ENCODE results near the gene STON1.
"Not testable (repeated sequence)": the region's sequence is repeated elsewhere in the genome, so short reads cannot be mapped to it uniquely, and the experiment has no call there.

The STON1 gene

GRCh38 chr2:48613211-48613610 is 83.3 kb downstream of the STON1 start:
- no peak for DNase-seq (ENCODE audit: insufficient read length, low spot score)
- no peak for FAIRE-seq

DNA sequence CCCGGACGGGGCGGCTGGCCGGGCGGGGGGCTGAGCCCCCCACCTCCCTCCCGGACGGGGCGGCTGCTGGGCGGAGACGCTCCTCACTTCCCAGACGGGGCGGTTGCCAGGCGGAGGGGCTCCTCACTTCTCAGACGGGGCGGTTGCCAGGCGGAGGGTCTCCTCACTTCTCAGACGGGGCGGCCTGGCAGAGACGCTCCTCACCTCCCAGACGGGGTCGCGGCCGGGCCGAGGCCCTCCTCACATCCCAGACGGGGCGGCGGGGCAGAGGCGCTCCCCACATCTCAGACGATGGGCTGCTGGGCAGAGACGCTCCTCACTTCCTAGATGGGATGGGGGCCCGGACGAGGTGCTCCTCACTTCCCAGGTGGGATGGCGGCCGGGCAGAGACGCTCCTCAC is 84.6 kb downstream of the STON1 start:
- not testable (repeated sequence) for DNase-seq (ENCODE audit: insufficient read length, low spot score); FAIRE-seq

- DNase-seq (ENCODE audit: insufficient read length, low spot score), result no peak
- no peak for FAIRE-seq
Measured at GRCh38 chr2:48617618-48618017, 87.7 kb downstream of the STON1 start, which contains the start of gene GTF2A1L. TSS of gene GTF2A1L (plus strand) at chr2:48617856. CDS start at chr2:48617875, 19 bp downstream.

- DNase-seq (ENCODE audit: insufficient read length, low spot score), result no peak
- FAIRE-seq, result no peak
Measured at GRCh38 chr2:48619526-48619925, 89.6 kb downstream of the STON1 start.

GRCh38 chr2:48620604-48621003 is 90.7 kb downstream of the STON1 start:
- DNase-seq (ENCODE audit: insufficient read length, low spot score), result no peak
- FAIRE-seq, result no peak

DNA sequence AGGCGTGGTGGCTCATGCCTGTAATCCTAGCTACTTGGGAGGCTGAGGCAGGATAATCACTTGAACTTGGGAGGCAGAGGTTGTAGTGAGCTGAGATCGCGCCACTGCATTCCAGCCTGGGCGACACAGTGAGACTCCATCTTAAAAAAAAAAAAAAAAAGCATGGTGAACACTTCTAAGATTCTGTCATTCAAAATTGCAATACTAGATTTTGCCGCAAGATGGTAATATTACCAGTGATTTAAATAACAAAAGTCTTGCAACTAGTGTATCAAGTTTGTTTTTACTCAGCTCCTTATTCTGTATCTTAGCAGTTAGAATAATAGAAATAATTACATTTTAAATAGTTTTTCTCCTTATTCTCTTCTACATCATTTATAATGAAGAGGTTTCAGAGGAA is 92.7 kb downstream of the STON1 start:
- not testable (repeated sequence) for DNase-seq (ENCODE audit: insufficient read length, low spot score); FAIRE-seq

GRCh38 chr2:48624696-48625095 is 94.7 kb downstream of the STON1 start:
- DNase-seq (ENCODE audit: insufficient read length, low spot score) (no peak), FAIRE-seq (no peak)

DNA sequence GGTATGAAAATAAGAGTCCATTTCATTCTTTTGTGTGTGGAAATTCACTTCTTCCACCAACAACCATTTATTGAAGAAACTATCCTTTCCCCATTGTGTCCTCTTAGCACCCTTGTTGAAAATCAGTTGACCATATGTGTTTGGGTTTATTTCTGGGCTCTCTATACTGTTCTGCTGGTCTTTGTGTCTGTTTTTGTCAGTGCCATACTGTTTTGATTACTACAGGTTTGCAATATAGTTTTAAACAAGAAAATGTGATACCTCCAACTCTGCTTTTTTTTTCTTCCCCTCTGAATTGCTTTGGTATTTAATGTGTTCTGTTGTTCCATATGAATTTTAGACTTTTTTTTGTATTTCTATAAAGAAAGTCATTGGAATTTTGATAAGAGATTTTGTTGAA is 96.1 kb downstream of the STON1 start:
- FAIRE-seq (no peak), DNase-seq (ENCODE audit: insufficient read length, low spot score) (no peak)

GRCh38 chr2:48633143-48633542 is 103.2 kb downstream of the STON1 start:
- no peak for DNase-seq (ENCODE audit: insufficient read length, low spot score)

GRCh38 chr2:48635786-48636185 is 105.8 kb downstream of the STON1 start:
- FAIRE-seq (no peak), DNase-seq (ENCODE audit: insufficient read length, low spot score) (no peak)

More at GRCh38 chr2:48633143-48633542, 103.2 kb downstream of the STON1 start:
- FAIRE-seq, result no peak

DNA sequence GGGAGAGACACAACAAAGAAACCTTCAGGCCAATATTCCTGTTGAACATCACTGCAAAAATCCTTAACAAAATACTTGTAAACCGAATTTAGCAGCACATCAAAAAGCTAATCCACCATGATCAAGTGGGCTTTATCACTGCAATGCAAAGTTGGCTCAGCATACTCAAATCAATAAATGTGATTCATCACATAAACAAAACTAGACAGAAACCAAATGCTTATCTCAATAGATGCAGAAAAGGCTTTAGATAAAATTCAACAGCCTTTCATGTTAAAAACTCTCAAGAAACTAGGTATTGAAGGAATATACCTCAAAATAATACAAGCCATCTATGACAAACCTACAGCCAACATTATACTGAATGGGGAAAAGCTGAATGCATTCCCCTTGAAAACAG is 108.3 kb downstream of the STON1 start:
- no peak for DNase-seq (ENCODE audit: insufficient read length, low spot score)
- FAIRE-seq, result no peak

Data from HTR-8/SVneo (cell line).